ENCODE results near the gene PASK.

The PASK gene

GRCh38 chr2:241128266-241128665 lies 21.0 kb downstream of the PASK start:
- no peaks in the 10 kb centered on the region for H3K9me3 ChIP-seq (ENCODE audit: control insufficient read depth, low read length)
- H3K79me2 ChIP-seq = no peaks in the 10 kb centered on the region
- H3K4me2 ChIP-seq (ENCODE audit: low read length) = no peak overlapping the region
- H3K4me1 ChIP-seq = no peaks in the 10 kb centered on the region
- H3K9ac ChIP-seq = no peak overlapping the region
- TF ChIP-seq CTCF (IDR thresholded peaks at IDR 0.05) = no peak
- no peak overlapping the region for H3K27ac ChIP-seq
- no peaks in the 10 kb centered on the region for H3K36me3 ChIP-seq (ENCODE audit: control insufficient read depth, insufficient read depth, low read length)
- no peaks in the 10 kb centered on the region for H3K27me3 ChIP-seq (ENCODE audit: control insufficient read depth, insufficient read depth, low read length)
- H2AFZ ChIP-seq = no peak overlapping the region
- H3K4me3 ChIP-seq (ENCODE audit: low read depth, low read length) = no peak overlapping the region

GRCh38 chr2:241126771-241127202 lies 22.5 kb downstream of the PASK start:
- no peak for TF ChIP-seq CTCF (IDR thresholded peaks at IDR 0.05)
- H3K36me3 ChIP-seq (ENCODE audit: control insufficient read depth, insufficient read depth, low read length) = no peaks in the 10 kb centered on the region
- no peaks in the 10 kb centered on the region for H3K4me1 ChIP-seq
- no peak overlapping the region for H2AFZ ChIP-seq
- H3K9me3 ChIP-seq (ENCODE audit: control insufficient read depth, low read length) = no peaks in the 10 kb centered on the region
- no peak overlapping the region for H3K4me2 ChIP-seq (ENCODE audit: low read length)
- no peaks in the 10 kb centered on the region for H3K27me3 ChIP-seq (ENCODE audit: control insufficient read depth, insufficient read depth, low read length)
- no peak overlapping the region for H3K9ac ChIP-seq
- no peaks in the 10 kb centered on the region for H3K79me2 ChIP-seq
- no peak overlapping the region for H3K27ac ChIP-seq
- H3K4me3 ChIP-seq (ENCODE audit: low read depth, low read length) = no peak overlapping the region

- Histone ChIP-seq H3K9ac (no peak overlapping the region), H3K27me3 (ENCODE audit: control insufficient read depth, insufficient read depth, low read length) (no peaks in the 10 kb centered on the region), H3K79me2 (no peaks in the 10 kb centered on the region), H3K9me3 (ENCODE audit: control insufficient read depth, low read length) (no peaks in the 10 kb centered on the region), H2AFZ (no peak overlapping the region), H3K4me1 (no peaks in the 10 kb centered on the region), H3K27ac (no peak overlapping the region), H3K4me3 (ENCODE audit: low read depth, low read length) (no peak overlapping the region), H3K4me2 (ENCODE audit: low read length) (no peak overlapping the region), H3K36me3 (ENCODE audit: control insufficient read depth, insufficient read depth, low read length) (no peaks in the 10 kb centered on the region)
- TF ChIP-seq CTCF (IDR thresholded peaks at IDR 0.05) = no peak
Measured at GRCh38 chr2:241126201-241126611, 23.1 kb downstream of the PASK start.

- no peak for TF ChIP-seq CTCF (IDR thresholded peaks at IDR 0.05)
- Histone ChIP-seq H2AFZ (no peak overlapping the region), H3K4me2 (ENCODE audit: low read length) (no peak overlapping the region)
Measured at GRCh38 chr2:241125626-241126025, 23.6 kb downstream of the PASK start.

GRCh38 chr2:241123816-241124536 lies 25.3 kb downstream of the PASK start:
- TF ChIP-seq CTCF (IDR thresholded peaks at IDR 0.05) = no peak
- no peaks in the 10 kb centered on the region for H3K36me3 ChIP-seq (ENCODE audit: control insufficient read depth, insufficient read depth, low read length)
- no peak overlapping the region for H3K9ac ChIP-seq
- H3K79me2 ChIP-seq = no peaks in the 10 kb centered on the region
- H2AFZ ChIP-seq = no peak overlapping the region
- H3K27me3 ChIP-seq (ENCODE audit: control insufficient read depth, insufficient read depth, low read length) = no peaks in the 10 kb centered on the region
- no peak overlapping the region for H3K4me2 ChIP-seq (ENCODE audit: low read length)
- no peaks in the 10 kb centered on the region for H3K9me3 ChIP-seq (ENCODE audit: control insufficient read depth, low read length)
- H3K27ac ChIP-seq = no peak overlapping the region
- H3K4me3 ChIP-seq (ENCODE audit: low read depth, low read length) = no peak overlapping the region
- H3K4me1 ChIP-seq = no peaks in the 10 kb centered on the region

More at GRCh38 chr2:241125626-241126025, 23.6 kb downstream of the PASK start:
- Histone ChIP-seq H3K79me2 (no peaks in the 10 kb centered on the region), H3K9me3 (ENCODE audit: control insufficient read depth, low read length) (no peaks in the 10 kb centered on the region), H3K36me3 (ENCODE audit: control insufficient read depth, insufficient read depth, low read length) (no peaks in the 10 kb centered on the region), H3K9ac (no peak overlapping the region), H3K27ac (no peak overlapping the region), H3K27me3 (ENCODE audit: control insufficient read depth, insufficient read depth, low read length) (no peaks in the 10 kb centered on the region), H3K4me3 (ENCODE audit: low read depth, low read length) (no peak overlapping the region), H3K4me1 (no peaks in the 10 kb centered on the region)
